GM18873 (cell line): ENCODE measurements around the gene CLDND1.
"Not testable (repeated sequence)": the region's sequence is repeated elsewhere in the genome, so short reads cannot be mapped to it uniquely, and the experiment has no call there.

Experiments used
- ATAC-seq: cut with Tn5 transposase; IDR thresholded peaks from one replicate; pipeline ENCODE4 v1.9.1; 2021; ENCODE audit warnings: mild to moderate bottlenecking, moderate library complexity, moderate number of reproducible peaks; ENCODE audit not compliant: unreplicated experiment, low FRiP score

Gene CLDND1

DNA sequence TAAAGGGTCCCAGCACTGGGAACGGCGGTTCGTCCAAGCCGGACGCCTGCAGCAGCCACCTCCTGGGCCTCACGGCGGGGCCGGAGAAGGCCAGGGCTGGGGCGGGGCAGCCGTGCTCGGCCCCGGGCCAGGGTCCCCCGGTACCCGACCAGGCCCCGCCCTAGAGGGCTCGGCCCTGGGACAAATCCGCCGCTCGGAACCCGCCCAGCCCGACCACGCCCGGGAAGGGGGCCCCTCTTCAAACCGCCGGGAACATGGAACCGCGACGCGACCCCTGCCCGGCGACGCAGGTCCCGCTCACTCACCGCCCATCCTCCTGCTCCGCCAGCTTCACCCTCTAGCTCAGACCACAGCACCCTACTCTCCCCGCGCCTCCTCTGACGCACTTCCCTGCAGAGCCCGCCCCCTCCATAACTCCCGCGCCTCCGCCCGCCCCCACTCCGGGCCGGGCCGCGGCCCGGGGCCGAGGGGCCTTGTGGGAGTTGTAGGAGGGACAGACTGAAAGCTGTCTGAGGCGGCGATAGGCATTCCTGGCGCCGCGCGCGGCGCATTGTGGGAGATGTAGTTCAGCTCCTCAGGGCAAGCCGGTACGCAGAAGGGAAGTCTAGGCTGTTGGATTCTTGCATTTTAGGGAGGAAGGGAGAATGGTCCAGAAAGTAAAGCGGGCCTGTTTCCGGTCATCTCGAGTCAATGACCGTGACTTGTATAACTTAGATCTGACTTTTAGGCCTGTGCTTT lies at the start of gene CLDND1:
Gene CLDND1 (minus strand): TSS at position 359 of the 738 bp plus-strand sequence. CDS start 1,478 bp downstream, outside the sequence.
- peak; percentile 79 for ATAC-seq

DNA sequence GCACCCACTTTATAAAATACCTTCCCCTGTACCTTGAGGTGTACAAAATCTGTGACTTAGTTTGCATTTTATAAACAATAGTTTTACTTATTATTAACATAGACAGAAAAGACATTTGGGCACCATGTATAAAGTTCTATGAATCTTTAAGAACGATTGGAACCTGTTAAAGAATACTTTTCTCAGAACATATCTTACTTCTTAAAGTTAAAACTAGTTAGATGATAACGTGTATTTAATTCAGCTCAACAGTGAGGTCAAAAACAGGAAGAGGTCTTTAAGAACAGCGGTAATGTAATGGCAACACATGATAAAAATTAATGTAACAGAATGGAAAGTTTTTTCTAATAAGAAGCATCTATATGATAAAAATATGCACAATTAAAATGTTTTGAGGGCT lies 45.7 kb upstream of the CLDND1 start:
- no peak for ATAC-seq

DNA sequence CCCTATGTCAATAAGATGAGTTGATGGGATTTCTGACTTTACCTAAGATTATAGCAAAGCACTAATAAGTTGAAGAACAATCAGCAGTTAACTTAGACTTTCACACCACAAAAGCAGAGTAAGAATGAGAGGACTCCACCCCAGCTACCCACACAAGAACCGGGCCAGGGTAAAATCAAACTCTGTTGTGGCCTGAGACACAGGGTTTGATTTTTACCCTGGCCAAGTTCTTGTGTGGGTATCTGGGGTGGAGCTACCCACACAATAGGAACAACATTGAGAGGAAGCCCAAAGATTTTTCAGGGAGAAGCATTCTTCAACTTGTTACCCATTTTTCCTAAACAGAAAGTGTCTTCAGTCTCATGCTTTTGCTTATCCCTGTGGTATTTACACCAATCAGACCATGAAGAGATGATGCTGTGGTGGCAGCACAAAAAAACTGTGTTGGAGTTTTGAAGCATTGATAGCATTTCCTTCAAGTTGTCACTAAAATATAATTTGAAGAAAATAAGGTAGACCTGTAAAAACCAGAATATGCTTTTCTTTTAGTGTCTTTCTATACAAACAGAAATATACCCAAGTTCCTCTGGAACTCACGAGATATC lies 45.1 kb upstream of the CLDND1 start:
- no peak for ATAC-seq

DNA sequence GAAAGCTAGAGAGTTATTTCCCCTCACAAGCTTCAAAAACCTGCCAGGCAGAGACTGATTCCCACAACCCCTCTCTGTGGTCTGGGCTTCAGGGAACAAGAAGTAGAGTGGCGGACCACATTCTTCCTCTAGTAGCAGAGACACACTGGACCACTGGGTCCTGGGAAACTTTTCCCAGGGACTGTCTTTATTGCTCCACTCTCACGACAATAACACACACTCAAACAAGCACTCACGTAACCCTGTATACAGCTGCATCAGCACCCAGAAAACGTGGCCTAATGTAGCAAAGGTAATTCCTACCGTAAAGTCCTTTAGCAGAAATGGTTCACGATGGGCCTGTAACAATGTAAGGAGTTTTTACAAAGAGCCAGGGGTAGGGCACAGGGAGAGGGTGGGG lies 43.1 kb upstream of the CLDND1 start:
- ATAC-seq = no peak

DNA sequence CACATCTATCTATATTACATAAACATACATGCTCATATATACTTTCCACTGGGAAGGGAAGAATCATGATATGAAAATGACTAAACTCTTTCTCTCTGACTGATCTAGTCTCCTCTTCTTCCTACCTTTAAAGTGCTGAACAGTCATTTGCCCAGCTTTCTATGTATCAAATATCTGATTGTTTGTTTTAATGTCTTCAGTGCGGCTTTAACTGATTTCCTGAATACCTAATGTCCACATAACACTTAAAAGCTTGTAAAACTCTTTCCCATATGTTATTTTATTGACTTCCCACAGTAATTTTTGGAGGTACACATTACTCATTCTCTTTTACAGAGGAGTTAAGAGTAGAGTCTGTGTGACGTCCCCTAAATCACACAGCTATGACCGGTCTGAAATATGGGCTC lies 42.5 kb upstream of the CLDND1 start:
- ATAC-seq = no peak

DNA sequence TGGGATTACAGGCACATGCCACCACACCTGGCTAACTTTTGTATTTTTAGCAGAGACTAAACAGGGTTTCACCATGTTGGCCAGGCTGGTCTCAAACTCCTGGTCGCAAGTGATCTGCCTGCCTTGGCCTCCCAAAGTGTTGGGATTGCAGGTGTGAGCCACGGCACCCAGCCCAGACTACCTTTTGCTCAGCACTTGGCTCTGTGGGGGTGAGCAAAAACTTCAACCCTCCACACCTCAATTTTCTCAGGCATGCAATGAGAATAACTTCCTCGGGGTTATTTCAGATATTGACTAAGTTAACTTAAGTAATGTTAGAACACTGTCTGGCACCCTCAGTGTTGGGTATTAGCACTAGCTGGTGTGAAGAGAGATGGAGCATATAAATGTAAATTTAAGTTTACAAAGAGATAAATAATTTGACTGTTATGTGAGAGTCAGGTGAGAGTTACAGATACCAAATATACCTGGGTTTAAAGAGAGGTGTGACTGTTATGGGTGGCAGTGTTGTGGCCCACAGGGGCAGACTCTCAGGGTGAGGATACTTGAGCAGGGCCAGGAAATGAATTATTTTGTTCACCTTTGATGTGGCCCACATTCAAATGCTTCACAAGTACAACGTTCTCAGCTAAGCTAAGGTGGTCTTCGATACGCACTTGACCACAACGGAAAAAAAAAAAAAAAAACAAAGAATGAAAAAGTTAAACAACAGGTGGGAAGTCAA lies 41.7 kb upstream of the CLDND1 start:
- ATAC-seq = no peak

DNA sequence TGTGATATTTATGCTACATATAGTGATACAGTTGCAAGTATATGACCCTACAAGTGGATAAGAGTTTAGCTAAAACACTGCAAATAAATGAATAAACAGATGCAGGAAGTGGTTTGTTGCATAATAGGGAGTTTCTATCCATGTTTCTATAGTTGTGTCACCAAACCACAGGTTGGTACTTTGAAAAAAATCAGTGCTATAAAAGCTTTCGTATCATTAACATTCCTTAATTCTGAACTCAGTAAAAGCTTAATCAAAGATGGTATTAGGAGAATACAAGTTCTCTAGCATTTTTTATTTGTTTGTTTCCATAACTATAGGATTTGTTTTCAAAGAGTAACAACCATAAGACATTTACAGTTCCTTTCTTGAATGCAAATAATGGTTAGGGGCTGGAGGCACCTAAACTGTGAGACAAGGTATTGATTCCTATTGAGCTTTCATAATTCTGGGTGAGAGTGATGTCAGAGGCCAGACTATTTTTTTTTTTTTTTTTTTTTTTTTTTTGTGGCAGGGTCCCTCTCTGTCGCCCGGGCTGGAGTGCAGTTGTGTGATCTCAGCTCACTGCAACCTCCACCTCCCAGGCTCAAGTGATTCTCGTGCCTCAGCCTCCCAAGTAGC lies 41.1 kb upstream of the CLDND1 start:
- peak; percentile 64 for ATAC-seq

DNA sequence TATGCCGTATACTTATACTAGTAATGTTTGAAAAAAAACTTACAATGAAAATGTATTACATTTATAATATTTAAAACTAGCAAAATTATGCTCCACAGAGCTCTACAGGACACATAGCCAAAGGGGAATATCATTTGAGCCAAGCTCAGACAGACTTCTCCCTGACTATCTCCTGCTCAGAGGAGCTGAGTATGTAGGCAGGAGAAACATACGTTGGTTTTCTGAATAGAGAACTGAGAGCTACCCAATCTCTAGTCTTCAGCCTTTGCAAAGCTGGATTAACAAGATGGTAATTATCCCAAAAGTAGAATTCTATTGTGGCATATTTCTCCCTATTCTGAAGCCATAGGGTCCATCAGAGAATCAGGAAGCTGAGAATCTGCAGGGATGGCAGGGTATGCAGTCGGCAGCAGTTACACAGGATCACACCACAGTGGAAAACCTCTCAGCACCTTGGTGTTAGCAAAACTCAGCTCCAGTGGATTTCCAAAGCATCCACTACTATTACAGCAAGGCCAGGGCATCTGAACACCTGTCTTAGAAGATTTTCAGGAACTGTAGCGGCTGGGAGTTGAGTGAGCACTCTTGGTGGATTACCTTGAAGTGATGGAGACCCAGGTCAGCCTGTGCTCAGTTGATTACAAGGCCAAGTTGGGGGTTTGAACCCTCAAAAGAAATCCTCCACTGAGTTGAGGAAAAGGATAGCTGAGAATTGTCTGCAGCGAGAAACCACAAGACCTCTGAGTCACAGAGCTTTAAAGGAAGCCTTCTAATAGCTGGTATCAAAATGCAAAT lies 39.2 kb upstream of the CLDND1 start:
- ATAC-seq = no peak

DNA sequence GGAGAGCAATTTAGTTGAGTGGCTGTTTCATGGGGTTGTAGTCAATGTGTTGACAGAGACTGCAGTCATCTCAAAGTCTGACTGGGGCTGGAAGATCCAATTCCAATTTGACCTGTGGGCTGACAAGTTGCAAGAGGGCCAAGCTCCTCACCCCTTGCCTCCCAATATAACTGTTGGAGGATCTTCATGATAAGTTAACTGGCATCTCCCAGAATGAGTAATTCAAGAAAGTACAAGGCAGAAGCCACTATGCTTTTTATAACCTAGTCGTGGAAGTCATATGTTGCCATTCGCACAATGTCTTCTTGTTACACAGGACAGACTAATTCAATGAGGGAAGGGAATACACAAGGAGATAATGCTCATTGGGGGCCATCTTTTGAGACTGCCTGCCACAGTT lies 38.2 kb upstream of the CLDND1 start:
- ATAC-seq = no peak

DNA sequence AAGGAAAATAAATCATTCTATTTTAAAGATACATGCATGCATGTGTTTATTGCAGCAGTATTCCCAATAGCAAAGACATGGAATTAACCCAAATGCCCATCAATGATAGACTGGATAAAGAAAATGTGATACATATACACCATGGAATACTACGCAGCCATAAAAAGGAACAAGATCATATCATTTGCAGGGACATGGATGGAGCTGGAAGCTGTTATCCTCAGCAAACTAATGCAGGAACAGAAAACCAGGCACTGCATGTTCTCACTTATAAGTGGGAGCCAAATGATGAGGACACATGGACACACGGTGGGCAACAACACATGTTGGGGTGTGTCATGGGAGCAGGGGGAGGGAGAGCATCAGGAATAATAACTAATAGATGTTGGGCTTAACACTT lies 37.1 kb upstream of the CLDND1 start:
- not testable (repeated sequence) for ATAC-seq

DNA sequence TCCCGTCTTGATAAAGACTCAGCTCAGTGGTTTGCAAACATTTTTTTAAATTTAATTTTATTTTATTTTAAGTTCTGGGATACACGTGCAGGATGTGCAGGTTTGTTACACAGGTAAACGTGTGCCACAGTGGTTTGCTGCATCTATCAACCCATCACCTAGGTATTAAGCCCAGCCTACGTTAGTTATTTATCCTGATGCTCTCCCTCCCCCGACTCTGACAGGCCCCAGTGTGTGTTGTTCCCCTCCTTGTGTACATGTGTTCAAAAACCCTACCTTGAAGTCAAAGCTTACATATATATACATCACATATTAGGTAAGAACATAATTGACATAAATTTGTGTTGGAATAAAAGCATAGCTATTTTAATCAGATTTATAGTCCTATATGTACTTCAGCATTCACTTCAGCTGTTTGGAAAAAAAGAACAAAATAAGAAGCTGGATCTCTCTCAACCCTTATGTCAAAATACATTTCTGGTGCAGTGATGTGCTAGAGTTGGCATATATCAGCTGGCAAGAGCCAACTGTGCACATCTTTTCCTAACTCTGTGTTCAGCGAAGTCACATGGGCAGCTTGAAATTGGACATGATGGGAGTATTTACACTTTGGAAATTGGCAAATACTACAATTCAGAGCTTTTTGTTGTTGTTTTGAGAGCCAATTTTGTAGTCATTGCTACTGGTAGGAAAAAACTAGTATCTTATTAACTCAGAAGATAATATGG lies 35.6 kb upstream of the CLDND1 start:
- no peak for ATAC-seq

DNA sequence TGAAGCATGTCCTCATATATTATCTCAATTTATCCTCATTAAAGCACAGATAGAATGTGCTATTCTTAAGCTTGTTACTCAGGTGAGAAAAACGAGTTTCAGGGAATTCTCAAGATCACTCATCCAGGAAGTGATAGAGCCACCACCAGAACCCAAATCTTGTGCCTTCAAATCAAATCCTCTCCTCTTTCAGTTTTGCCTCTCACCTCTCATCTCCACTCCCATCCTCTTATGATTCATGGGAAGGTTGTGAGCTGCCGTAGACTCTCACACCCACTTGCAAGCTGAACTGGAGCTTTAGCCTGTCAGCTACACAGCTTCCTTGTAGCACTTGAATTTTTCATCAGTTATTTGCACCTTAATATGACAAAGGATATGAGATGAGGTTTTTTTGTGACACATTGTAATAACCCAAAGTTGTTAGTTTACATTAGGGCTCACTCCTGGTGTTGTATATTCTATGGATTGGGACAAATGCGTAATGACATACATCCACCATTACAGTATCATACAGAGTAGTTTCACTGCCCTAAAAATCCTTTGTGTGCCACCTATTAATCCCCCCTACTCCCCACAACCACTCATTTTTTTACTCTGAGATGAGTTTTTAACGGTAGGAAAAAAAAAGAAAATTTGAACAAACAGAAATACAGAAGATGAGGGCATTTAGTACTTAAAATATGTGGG lies 34.8 kb upstream of the CLDND1 start:
- ATAC-seq = no peak

DNA sequence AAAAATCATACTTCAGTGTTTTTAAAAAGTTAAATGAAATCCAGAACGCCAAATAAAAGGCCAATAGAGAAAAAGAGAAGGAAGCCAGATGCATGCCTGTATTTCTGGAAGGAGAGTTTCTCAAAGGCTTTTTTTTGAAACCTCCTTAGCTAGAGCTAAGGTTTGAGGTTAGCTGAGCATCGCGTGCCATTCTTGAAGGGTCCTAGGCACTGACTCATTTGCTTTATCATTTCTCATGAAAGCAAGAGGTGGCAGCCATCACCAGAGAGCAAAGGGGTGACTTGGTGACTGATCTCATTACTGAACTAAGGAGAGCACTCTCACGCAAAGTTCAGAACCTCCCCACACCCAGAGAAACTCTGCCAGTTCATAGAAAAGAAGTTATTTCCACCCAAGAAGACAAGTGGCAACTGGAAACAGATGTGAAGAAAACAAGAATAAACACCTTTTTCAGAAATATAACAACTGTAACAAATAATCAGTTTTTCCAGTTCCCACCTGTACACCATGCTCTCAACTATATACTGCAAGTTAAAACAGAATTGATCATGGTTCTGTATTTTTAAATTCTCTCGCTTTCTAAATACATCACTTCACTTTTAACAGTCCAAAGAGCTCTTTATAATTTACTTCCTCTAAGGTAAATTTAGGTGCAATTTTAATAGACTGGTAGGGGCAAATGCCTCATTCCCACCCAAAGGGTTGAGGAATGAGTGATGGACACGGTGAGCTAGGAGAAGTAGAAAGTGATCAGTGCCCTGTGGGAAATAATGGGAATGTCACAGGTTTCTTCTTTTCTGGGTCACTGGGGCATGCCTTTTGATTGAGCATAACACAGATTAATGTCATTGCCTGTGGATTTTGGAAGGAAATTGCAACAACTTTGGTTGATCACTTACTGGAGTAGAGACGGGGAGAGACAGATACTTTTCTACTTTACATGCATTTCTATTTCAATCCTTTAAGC lies 33.7 kb upstream of the CLDND1 start:
- ATAC-seq = peak; percentile 80

DNA sequence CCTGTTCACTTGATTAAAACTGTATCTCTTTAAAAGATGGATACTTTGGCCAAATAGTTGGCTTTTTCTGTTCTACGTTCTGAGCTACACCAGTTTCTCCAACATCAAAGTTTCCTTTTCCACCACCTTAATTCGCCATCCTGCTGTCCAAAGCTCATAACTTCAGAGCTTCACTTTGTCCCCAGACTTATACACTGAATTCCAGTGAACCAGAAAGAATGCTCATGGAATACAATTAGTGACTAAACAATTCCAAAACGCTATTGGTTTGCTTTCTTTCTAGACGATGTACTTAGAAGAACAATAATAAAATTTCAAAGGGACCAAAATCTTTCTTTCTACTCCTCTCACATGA lies 32.3 kb upstream of the CLDND1 start:
- ATAC-seq = no peak

DNA sequence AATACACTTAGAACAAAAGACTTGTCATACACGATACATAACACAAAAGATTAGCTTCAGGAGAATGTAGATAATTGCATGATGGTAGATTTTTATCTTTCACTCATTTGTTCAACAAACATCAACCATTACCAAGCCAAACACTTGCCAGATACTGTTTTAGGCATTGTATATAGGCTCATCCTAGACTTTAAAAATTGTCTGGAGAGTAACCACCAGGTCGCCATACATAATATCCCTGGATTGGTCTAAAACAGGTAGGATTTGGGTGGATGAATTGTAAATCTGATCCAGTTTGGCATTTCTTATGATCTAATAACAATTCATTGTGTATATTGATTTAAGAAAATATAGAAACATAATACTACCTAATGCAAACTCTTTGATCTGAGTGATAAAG lies 31.9 kb upstream of the CLDND1 start:
- no peak for ATAC-seq

DNA sequence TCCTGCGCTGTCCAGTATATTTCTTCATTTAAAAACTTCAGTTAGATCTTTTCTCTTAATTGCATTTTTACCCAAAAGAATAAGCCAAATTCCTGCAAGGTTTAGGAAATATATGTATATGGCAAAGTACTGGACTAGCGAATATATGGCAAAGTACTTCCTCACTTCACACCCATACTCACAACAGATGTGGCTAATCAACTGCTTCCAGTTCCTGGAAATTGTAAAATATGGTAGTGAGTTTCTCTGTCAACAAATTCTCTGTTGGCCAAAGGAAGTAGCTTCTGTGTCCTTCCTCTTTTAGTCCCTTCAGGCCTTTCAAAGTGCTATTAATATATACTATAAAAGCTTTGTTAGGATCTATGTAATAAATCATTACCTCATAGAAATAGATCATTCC lies 31.1 kb upstream of the CLDND1 start:
- ATAC-seq = no peak

DNA sequence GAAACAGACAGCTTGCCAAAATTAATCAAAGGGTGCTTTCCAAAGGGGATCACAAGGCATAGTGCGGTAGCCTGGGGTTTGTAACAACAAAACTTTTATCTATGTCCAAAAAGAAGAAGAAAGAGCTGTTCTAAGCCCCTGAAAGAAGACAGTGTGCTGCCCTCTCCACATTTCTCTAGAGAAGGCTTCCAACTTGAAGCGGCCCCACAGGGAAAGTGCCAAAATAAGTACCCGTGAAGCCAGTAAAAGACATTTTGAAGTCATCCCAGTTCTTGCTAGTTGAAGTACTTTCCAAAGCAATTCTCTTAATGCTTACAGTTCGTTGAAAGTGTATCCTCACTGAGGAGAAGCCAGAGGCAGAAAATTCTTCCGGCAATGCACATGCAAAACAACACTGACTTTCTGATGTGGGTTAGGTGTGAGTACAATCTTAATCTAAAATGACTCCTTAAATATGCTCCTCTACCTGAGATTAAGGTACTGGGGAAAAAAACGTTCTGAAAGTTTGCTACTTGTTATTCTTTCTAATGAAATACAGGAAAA lies 30.4 kb upstream of the CLDND1 start:
- ATAC-seq = no peak
